ENCODE measurements around the gene PSMC6.

PSMC6 gene

GRCh38 chr14:52776816-52777215 lies 69.8 kb downstream of the PSMC6 start:
- no peak for DNase-seq (ENCODE audit: low read depth)
- no peak overlapping the region for H3K4me3 ChIP-seq (ENCODE audit: low read depth, low read length)
- TF ChIP-seq CTCF (conservative IDR thresholded peaks at IDR 0.05; ENCODE audit: low read depth, low read length): no peak
